Measurements from ENCODE around the gene FBXL3. TPM values are rescaled to one million over a fixed set of nuclear protein-coding genes. Genes with fewer than 3 reads are reported as not detected.

FBXL3 gene
- total RNA-seq, 2 experiments from 2014 or later, result 41.3 to 43.2 TPM

Other genes starting within 250 kb of the FBXL3 start
- 1 to 10 TPM; 5.8 to 5.9 TPM for gene KCTD12, start 140.8 kb downstream of the FBXL3 start, total RNA-seq
- not detected for gene ACOD1, start 78.6 kb downstream of the FBXL3 start, total RNA-seq
- gene CLN5, start 35.1 kb downstream of the FBXL3 start, total RNA-seq, result 10 to 100 TPM; 15.5 to 15.8 TPM